Measurements from ENCODE around the gene WIZ.
"Not testable (repeated sequence)": the region's sequence is repeated elsewhere in the genome, so short reads cannot be mapped to it uniquely, and the experiment has no call there.

The WIZ gene

GRCh38 chr19:15423130-15423529, 26.6 kb downstream of the WIZ start:
- H3K4me1 ChIP-seq (ENCODE audit: control insufficient read depth, insufficient read depth, low read length) = peaks cover 9% of the 10 kb centered on the region
- H3K4me3 ChIP-seq (ENCODE audit: low read length) = no peak overlapping the region
- H3K9me3 ChIP-seq (ENCODE audit: control insufficient read depth, low read length) = no peaks in the 10 kb centered on the region
- H3K9ac ChIP-seq (ENCODE audit: low read length) = no peak overlapping the region
- DNase-seq (ENCODE audit: low read depth) = no peak
- no peaks in the 10 kb centered on the region for H3K27me3 ChIP-seq (replicated peaks; ENCODE audit: control insufficient read depth, insufficient read depth, low read length)
- H3K36me3 ChIP-seq (ENCODE audit: control insufficient read depth, insufficient read depth, low read length, severe bottlenecking) = peaks cover 53% of the 10 kb centered on the region

DNA sequence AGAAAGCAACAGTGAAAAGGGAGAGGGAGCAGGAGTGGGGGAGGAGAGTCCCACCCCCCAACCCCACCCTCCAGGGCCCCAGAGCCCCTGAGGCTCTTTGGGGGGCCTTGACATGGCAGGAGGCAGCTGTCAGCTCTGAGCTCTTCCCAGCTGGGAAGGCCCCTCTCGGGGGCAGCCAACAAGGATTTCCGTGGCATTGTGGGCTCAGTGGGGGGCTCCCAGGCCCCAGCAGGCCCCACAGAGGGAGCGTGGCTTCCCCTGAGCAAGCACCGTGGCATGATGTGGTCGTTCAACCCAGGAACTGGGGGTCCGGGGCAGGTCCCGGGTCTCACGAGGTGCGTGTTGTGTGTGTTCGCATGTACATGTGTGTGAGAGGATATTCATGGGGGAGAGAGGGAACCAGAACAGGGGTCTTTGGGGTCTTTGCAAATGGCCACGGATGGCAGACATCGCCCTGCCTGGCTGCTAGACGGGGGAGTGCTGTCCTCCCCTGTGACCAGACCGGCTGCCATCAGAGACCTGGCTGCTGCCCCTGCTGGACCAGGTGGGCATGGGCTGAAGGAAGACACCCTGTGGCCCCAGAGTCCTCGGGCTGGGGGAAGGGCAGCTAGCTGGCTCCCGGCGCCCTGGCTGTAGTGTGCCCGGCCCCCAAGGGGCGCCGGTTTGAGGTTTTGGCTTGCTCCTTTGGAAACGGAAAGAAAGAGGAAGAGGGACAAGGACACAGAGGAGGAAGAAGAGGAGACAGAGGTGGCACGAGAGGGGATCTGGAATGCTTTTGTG, 27.3 kb downstream of the WIZ start:
- Histone ChIP-seq H3K9ac (ENCODE audit: low read length) (no peak overlapping the region), H3K9me3 (ENCODE audit: control insufficient read depth, low read length) (no peaks in the 10 kb centered on the region), H3K4me1 (ENCODE audit: control insufficient read depth, insufficient read depth, low read length) (peaks cover 11% of the 10 kb centered on the region), H3K4me3 (ENCODE audit: low read length) (no peak overlapping the region), H3K36me3 (ENCODE audit: control insufficient read depth, insufficient read depth, low read length, severe bottlenecking) (peaks cover 49% of the 10 kb centered on the region), H3K27me3 (replicated peaks; ENCODE audit: control insufficient read depth, insufficient read depth, low read length) (no peaks in the 10 kb centered on the region)
- no peak for DNase-seq (ENCODE audit: low read depth)

DNA sequence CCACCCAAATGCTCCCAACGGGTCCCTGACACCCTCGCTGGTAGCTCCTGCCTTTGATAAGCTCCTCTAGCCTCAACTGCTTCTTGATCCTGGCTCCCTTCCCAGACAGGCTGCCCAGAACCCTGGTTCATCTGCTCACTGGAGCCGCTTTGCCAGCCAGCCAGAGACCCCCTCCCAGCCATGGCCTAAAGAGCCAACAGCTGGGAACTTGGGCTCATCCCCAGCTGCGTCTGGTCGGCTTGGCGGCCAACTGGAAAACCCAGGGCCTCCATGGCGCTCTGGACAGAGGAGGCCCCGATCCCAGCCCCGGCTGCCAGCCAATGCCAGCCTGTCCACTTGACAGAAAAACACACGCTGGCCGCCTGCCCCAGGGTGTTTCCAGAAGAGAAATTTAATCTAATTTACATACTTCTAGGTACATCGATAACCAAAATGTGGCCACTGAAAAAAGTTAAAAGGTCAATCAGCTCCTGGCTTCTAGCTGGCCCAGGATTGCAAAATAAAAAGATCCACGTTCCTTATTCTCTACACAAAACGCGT, 28.0 kb downstream of the WIZ start:
- Histone ChIP-seq H3K9me3 (ENCODE audit: control insufficient read depth, low read length) (no peaks in the 10 kb centered on the region), H3K9ac (ENCODE audit: low read length) (no peak overlapping the region), H3K27me3 (replicated peaks; ENCODE audit: control insufficient read depth, insufficient read depth, low read length) (no peaks in the 10 kb centered on the region), H3K36me3 (ENCODE audit: control insufficient read depth, insufficient read depth, low read length, severe bottlenecking) (peaks cover 42% of the 10 kb centered on the region), H3K4me3 (ENCODE audit: low read length) (no peak overlapping the region), H3K4me1 (ENCODE audit: control insufficient read depth, insufficient read depth, low read length) (peaks cover 18% of the 10 kb centered on the region)
- DNase-seq (ENCODE audit: low read depth) = no peak

- Histone ChIP-seq H3K36me3 (ENCODE audit: control insufficient read depth, insufficient read depth, low read length, severe bottlenecking) (peaks cover 41% of the 10 kb centered on the region), H3K4me3 (ENCODE audit: low read length) (no peak overlapping the region), H3K9ac (ENCODE audit: low read length) (no peak overlapping the region), H3K4me1 (ENCODE audit: control insufficient read depth, insufficient read depth, low read length) (peaks cover 23% of the 10 kb centered on the region), H3K9me3 (ENCODE audit: control insufficient read depth, low read length) (no peaks in the 10 kb centered on the region), H3K27me3 (replicated peaks; ENCODE audit: control insufficient read depth, insufficient read depth, low read length) (no peaks in the 10 kb centered on the region)
- DNase-seq (ENCODE audit: low read depth) = no peak
Measured at GRCh38 chr19:15421136-15421695, 28.5 kb downstream of the WIZ start.

DNA sequence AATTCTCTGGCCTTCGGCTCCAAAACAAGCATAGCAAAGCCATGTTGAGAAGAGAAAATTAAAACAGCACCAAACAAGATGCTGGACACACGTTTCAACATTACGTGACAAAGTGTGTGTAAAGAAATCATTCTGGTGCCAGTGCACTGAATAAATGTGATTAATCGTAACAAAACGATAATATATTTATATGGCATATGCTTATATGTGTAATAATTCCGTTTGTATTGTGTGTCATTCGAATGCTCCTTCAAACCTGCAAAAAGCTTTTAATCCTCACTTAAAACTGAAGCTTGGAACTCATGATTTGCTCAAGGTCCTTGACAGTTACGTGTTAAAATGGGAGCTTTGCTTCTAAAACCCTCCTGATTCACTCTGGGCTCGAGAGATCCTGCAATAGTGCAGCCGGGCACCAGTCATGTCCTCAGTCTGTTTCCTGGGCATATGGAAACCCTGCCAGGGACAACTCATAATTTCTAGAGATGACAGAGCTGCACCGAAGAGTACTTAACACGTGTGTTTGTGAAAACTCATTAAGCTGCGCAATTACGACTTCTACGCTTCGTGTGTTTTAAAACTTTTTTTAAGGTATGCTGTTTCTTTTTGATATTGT, 30.2 kb downstream of the WIZ start:
- Histone ChIP-seq H3K9ac (ENCODE audit: low read length) (peak overlapping the region; percentile 94), H3K4me3 (ENCODE audit: low read length) (peak overlapping the region; percentile 93), H3K4me1 (ENCODE audit: control insufficient read depth, insufficient read depth, low read length) (peaks cover 23% of the 10 kb centered on the region), H3K36me3 (ENCODE audit: control insufficient read depth, insufficient read depth, low read length, severe bottlenecking) (peaks cover 41% of the 10 kb centered on the region), H3K9me3 (ENCODE audit: control insufficient read depth, low read length) (no peaks in the 10 kb centered on the region), H3K27me3 (replicated peaks; ENCODE audit: control insufficient read depth, insufficient read depth, low read length) (no peaks in the 10 kb centered on the region)
- DNase-seq (ENCODE audit: low read depth) = peak; percentile 15

DNA sequence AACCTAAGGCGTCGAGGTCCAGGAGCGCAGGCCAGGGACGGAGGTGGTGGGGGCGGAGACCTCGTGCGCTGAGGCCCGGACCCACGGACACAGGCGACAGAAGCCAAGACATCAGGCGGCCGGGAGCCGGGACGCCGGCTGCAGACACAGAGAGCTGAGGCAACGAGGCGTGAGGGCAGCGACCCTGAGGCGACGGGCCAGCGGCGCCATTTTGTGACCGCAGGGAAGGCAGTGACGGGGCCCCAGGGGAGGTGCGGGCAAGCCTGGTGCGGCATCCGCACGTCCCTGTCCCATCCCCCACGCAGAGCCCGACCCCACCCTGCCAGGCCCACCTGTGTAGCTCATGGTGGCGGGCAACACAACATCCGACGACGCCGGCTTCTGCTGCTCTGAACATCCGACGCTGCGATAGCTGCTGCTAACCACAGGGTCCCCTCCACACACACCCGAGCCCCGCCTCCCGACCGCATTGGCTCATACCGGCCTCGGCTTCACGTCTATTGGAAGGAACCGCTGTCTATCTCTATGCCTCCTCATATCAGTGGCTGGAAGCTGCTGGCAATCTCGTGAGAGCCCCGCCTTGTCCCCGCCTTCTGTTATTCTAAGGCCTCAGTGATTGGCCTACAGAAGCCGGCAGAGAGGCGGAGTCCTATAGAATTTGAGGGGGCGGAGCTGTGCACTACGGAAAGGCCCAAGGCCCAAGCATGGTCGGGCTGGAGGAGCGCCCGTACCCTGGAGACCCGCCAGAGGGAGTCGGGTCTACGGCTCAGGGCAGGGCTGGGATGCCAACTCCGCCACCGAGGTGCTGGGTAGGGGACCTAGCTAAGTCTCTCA, 31.0 kb downstream of the WIZ start, which contains the start of gene AKAP8L:
Gene AKAP8L (minus strand): TSS at position 410 of the 834 bp plus-strand sequence. CDS start 65 bp downstream, at position 345.
- Histone ChIP-seq H3K36me3 (ENCODE audit: control insufficient read depth, insufficient read depth, low read length, severe bottlenecking) (peaks cover 34% of the 10 kb centered on the region), H3K9ac (ENCODE audit: low read length) (peak within 1 kb of the TSS; percentile 94), H3K4me3 (ENCODE audit: low read length) (peak within 1 kb of the TSS; percentile 93), H3K9me3 (ENCODE audit: control insufficient read depth, low read length) (no peaks in the 10 kb centered on the region), H3K27me3 (replicated peaks; ENCODE audit: control insufficient read depth, insufficient read depth, low read length) (no peaks in the 10 kb centered on the region), H3K4me1 (ENCODE audit: control insufficient read depth, insufficient read depth, low read length) (peaks cover 24% of the 10 kb centered on the region)
- DNase-seq (ENCODE audit: low read depth) = peak; percentile 100

- DNase-seq (ENCODE audit: low read depth) = peak; percentile 80
- H3K27me3 ChIP-seq (replicated peaks; ENCODE audit: control insufficient read depth, insufficient read depth, low read length) = no peaks in the 10 kb centered on the region
- H3K4me1 ChIP-seq (ENCODE audit: control insufficient read depth, insufficient read depth, low read length) = peaks cover 30% of the 10 kb centered on the region
- peak overlapping the region; percentile 94 for H3K9ac ChIP-seq (ENCODE audit: low read length)
- peaks cover 30% of the 10 kb centered on the region for H3K36me3 ChIP-seq (ENCODE audit: control insufficient read depth, insufficient read depth, low read length, severe bottlenecking)
- peak overlapping the region; percentile 93 for H3K4me3 ChIP-seq (ENCODE audit: low read length)
- H3K9me3 ChIP-seq (ENCODE audit: control insufficient read depth, low read length) = no peaks in the 10 kb centered on the region
Measured at GRCh38 chr19:15418231-15418578, 31.6 kb downstream of the WIZ start.

DNA sequence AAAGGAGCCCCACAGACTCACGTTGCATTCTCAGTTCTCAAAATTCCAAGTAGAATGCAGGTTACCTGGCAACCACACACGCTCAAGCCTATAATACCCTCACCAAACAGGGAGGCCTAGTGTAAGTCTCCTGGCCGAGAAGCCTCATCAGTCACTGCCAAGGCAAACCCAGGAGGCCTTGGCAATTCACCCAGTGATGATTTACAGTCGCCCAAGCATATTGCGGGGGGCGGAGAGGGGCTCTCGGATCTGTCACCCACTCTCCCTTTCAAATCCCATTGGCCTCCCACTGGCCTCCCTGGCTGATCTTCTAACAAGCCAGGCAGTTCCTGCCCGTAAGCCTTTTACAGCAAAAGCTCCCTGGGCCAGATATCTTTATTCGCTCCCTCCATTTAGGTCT, 32.1 kb downstream of the WIZ start:
- Histone ChIP-seq H3K9ac (ENCODE audit: low read length) (peak overlapping the region; percentile 94), H3K4me3 (ENCODE audit: low read length) (peak overlapping the region; percentile 93), H3K27me3 (replicated peaks; ENCODE audit: control insufficient read depth, insufficient read depth, low read length) (no peaks in the 10 kb centered on the region), H3K4me1 (ENCODE audit: control insufficient read depth, insufficient read depth, low read length) (peaks cover 35% of the 10 kb centered on the region), H3K36me3 (ENCODE audit: control insufficient read depth, insufficient read depth, low read length, severe bottlenecking) (peaks cover 29% of the 10 kb centered on the region), H3K9me3 (ENCODE audit: control insufficient read depth, low read length) (no peaks in the 10 kb centered on the region)
- DNase-seq (ENCODE audit: low read depth) = peak; percentile 52

GRCh38 chr19:15412832-15413231, 36.9 kb downstream of the WIZ start:
- Histone ChIP-seq H3K27me3 (replicated peaks; ENCODE audit: control insufficient read depth, insufficient read depth, low read length) (no peaks in the 10 kb centered on the region), H3K9me3 (ENCODE audit: control insufficient read depth, low read length) (no peaks in the 10 kb centered on the region), H3K36me3 (ENCODE audit: control insufficient read depth, insufficient read depth, low read length, severe bottlenecking) (peaks cover 49% of the 10 kb centered on the region), H3K4me3 (ENCODE audit: low read length) (no peak overlapping the region), H3K4me1 (ENCODE audit: control insufficient read depth, insufficient read depth, low read length) (peaks cover 44% of the 10 kb centered on the region), H3K9ac (ENCODE audit: low read length) (no peak overlapping the region)
- no peak for DNase-seq (ENCODE audit: low read depth)

DNA sequence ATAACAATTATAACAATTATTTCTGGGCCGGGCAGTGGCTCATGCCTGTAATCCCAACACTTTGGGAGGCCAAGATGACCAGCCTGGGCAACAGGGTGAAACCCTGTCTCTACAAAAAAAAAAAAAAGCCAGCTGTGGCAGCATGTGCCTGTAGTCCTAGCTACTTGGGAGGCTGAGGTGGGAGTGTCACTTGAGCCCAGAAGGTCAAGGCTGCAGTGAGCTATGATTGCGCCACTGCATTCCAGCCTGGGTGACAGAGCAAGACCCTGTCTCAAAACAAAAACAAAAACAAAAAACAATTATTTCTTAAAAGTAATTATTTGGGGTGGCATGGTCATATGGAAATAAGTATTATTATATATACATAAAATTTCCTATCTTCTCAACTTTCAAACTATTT, 38.4 kb downstream of the WIZ start:
- peak; percentile 24 for DNase-seq (ENCODE audit: low read depth)
- H3K4me3 ChIP-seq (ENCODE audit: low read length); H3K27me3 ChIP-seq (replicated peaks; ENCODE audit: control insufficient read depth, insufficient read depth, low read length); H3K9me3 ChIP-seq (ENCODE audit: control insufficient read depth, low read length); H3K9ac ChIP-seq (ENCODE audit: low read length): not testable (repeated sequence)
- Histone ChIP-seq H3K4me1 (ENCODE audit: control insufficient read depth, insufficient read depth, low read length) (peaks cover 36% of the 10 kb centered on the region), H3K36me3 (ENCODE audit: control insufficient read depth, insufficient read depth, low read length, severe bottlenecking) (peaks cover 58% of the 10 kb centered on the region)

Measured in adipocyte (in vitro differentiated cells).